K562 (cell line): ENCODE measurements around the gene CRAT. TPM values are rescaled to one million over a fixed set of nuclear protein-coding genes. Genes with fewer than 3 reads are reported as not detected.

Experiments used
- ATAC-seq: fragments of 200-7000 bp; cut with Tn5 transposase; 3 replicates; pipeline ENCODE4 v1.9.1; 2020; ENCODE audit warnings: moderate library complexity
- BruUV-seq: library from RNA; stranded (reverse); fragments of 400-500 nt; replicated peaks from 2 replicates; lab custom pipeline; 2021; lab: Mats Ljungman, UMichigan
- CTCF ChIA-PET: fragments of 300-600 bp; formaldehyde crosslinking; extraction: SDS; loops from one replicate; lab custom pipeline; 2021; ENCODE audit warnings: low intra/inter-chr PET ratio; lab: Yijun Ruan, JAX
- POLR2A ChIA-PET: fragments of 300-600, 350-650 bp; sonication (Branson Sonifier 250); formaldehyde crosslinking; extraction: SDS; loops from one replicate; lab custom pipeline; 2021; ENCODE audit warnings: antibody characterized with exemption, inconsistent platforms; lab: Yijun Ruan, JAX
- DNase-seq, 4 experiments: peaks; one replicate each; pipeline versions ENCODE4 v3.0.0 to v3.0.0-alpha.2; 2011 to 2018; ENCODE audit warnings: low spot score in 3 of 4, mixed read lengths in 3 of 4; ENCODE audit errors: extremely low read depth in 1 of 4
- FAIRE-seq: peaks from 2 replicates; lab custom pipeline; 2011; peaks lifted over from hg19 to GRCh38; lab: Jason Lieb, UNC
- H2AFZ ChIP-seq: 2 replicates; pipeline ENCODE4 v1.6.0; 2011; ENCODE audit warnings: low read depth, low read length, control low read depth, inconsistent platforms
- H3K27ac ChIP-seq: fragments of 200-600 bp; 3 replicates; pipeline ENCODE4 v1.8.0; 2011; ENCODE audit warnings: low read depth, mild to moderate bottlenecking, control low read depth, inconsistent platforms, low read length, moderate library complexity, mixed read lengths; ENCODE audit errors: extremely low read depth
- H3K27me3 ChIP-seq, 2 experiments: fragments of 300-600 bp in 1 of 2; 2 replicates in 1 of 2; 3 replicates in 1 of 2; pipeline versions ENCODE4 v1.6.0 to v1.8.0; 2011; ENCODE audit warnings: inconsistent platforms in 2 of 2, low read length in 2 of 2, mild to moderate bottlenecking in 1 of 2, mixed read lengths in 1 of 2, moderate library complexity in 1 of 2; ENCODE audit not compliant: control insufficient read depth in 2 of 2, insufficient read depth in 2 of 2
- H3K36me3 ChIP-seq: fragments of 300-600 bp; 3 replicates; pipeline ENCODE4 v1.8.0; 2011; ENCODE audit warnings: mild to moderate bottlenecking, low read length, inconsistent platforms; ENCODE audit not compliant: control insufficient read depth, insufficient read depth
- H3K4me1 ChIP-seq, 2 experiments: fragments of 200-600 bp in 1 of 2; replicated peaks in 1 of 2; 2 replicates in 1 of 2; 3 replicates in 1 of 2; pipeline versions ENCODE4 v1.5.1 to v1.8.0; 2011; ENCODE audit warnings: inconsistent platforms in 2 of 2, low read length in 2 of 2, mild to moderate bottlenecking in 1 of 2, mixed read lengths in 1 of 2, moderate library complexity in 1 of 2; ENCODE audit not compliant: control insufficient read depth in 2 of 2, insufficient read depth in 2 of 2
- H3K4me2 ChIP-seq: 2 replicates; pipeline ENCODE4 v1.6.1; 2011; ENCODE audit warnings: low read length, control low read depth, inconsistent platforms, mixed read lengths; ENCODE audit not compliant: insufficient read depth
- H3K4me3 ChIP-seq: fragments of 200-600 bp; sonication (generic), shearing (Covaris generic); 2 replicates; pipeline ENCODE4 v1.5.1; 2016; ENCODE audit warnings: control low read depth, inconsistent platforms
- H3K79me2 ChIP-seq: fragments of 200-600 bp; 3 replicates; pipeline ENCODE4 v1.8.0; 2011; ENCODE audit warnings: low read length, inconsistent platforms; ENCODE audit not compliant: control insufficient read depth, insufficient read depth
- H3K9ac ChIP-seq, 2 experiments: 2 replicates each; pipeline versions ENCODE4 v1.6.0 to v1.6.1; 2011; ENCODE audit warnings: low read depth in 2 of 2, low read length in 2 of 2, control low read depth in 1 of 2, inconsistent platforms in 1 of 2, mild to moderate bottlenecking in 1 of 2, mixed read lengths in 1 of 2; ENCODE audit not compliant: insufficient read depth in 1 of 2
- H3K9me1 ChIP-seq: one replicate; pipeline ENCODE4 v1.6.0; 2011; ENCODE audit warnings: inconsistent platforms, mild to moderate bottlenecking, low read length, moderate library complexity; ENCODE audit not compliant: control insufficient read depth, insufficient read depth
- H3K9me3 ChIP-seq: replicated peaks from 2 replicates; pipeline ENCODE4 v1.5.1; 2011; ENCODE audit warnings: low read depth, low read length, inconsistent platforms; ENCODE audit not compliant: control insufficient read depth, insufficient read depth
- H4K20me1 ChIP-seq: replicated peaks from 2 replicates; pipeline ENCODE4 v1.6.1; 2011; ENCODE audit warnings: low read length, inconsistent platforms, mixed read lengths; ENCODE audit not compliant: control insufficient read depth, insufficient read depth
- BCL6 ChIP-seq: fragments of 250-450 bp; sonication (Bioruptor Pico); IDR thresholded peaks from 2 replicates; pipeline ENCODE4 v1.4.0; 2020
- DACH1 ChIP-seq: fragments of 450-650 bp; IDR thresholded peaks from 2 replicates; pipeline ENCODE4 v1.6.1; 2018; ENCODE audit not compliant: partially characterized antibody
- JUN ChIP-seq, 2 experiments: sonication (generic) in 1 of 2; formaldehyde crosslinking in 1 of 2; IDR thresholded peaks; 2 replicates each; pipeline versions ENCODE4 v1.6.1 to v1.8.0; 2012 to 2022; ENCODE audit warnings: borderline replicate concordance in 2 of 2, mild to moderate bottlenecking in 2 of 2, improper control_type of control experiment in 1 of 2, low read depth in 1 of 2, low read length in 1 of 2, missing genetic modification reagents in 1 of 2
- MED1 ChIP-seq: sonication (generic); formaldehyde crosslinking; IDR thresholded peaks from 2 replicates; pipeline ENCODE4 v1.8.1; 2023; ENCODE audit warnings: missing genetic modification reagents, borderline replicate concordance
- NFE2 ChIP-seq: IDR thresholded peaks from 2 replicates; pipeline ENCODE4 v1.6.1; 2014; ENCODE audit warnings: antibody characterized with exemption, low read depth
- ZNF121 ChIP-seq: sonication (generic); formaldehyde crosslinking; conservative IDR thresholded peaks from 2 replicates; pipeline ENCODE4 v1.8.0; 2022; ENCODE audit warnings: missing genetic modification reagents
- ZNF253 ChIP-seq: fragments of 250-450 bp; sonication (Bioruptor Pico); conservative IDR thresholded peaks from 2 replicates; pipeline ENCODE4 v1.6.1; 2021; ENCODE audit warnings: mild to moderate bottlenecking
- WGBS: fragments of 100-300 bp; shearing (Covaris generic); methylation state at CpG from one replicate; pipeline ENCODE4 v1.1.6; 2016; ENCODE audit warnings: low coverage, mixed read lengths; ENCODE audit not compliant: insufficient coverage; ENCODE audit errors: missing lambda C conversion rate; 5-methylcytosine and 5-hydroxymethylcytosine counted together
- in situ Hi-C: fragments of 300-500 bp; cut with MboI; formaldehyde crosslinking; loops from 4 replicates; pipeline ENCODE4 v1.15.0; 2018; ENCODE audit warnings: inconsistent platforms, mixed read lengths
- intact Hi-C: fragments of 100-400 bp; cut with micrococcal nuclease; formaldehyde crosslinking; loops from 2 replicates; pipeline ENCODE4 v1.14.2; 2022
- polyA plus RNA-seq, 8 experiments: library from polyadenylated mRNA; depleted of rRNA in 4 of 8; stranded (reverse) in 5 of 8; unstranded in 3 of 8; fragments of >200 nt; fragmentation: Nextera tagmentation in 2 of 8; fragmentation: Illumina TruSeq in 1 of 8; extraction: Ambion mirVana in 2 of 8; extraction: Trizol in 1 of 8; gene quantifications; 2 replicates each; pipeline versions ENCODE4 v1.2.1 to v1.2.3, GENCODE V29; 2011 to 2014; ENCODE audit warnings: inconsistent platforms in 1 of 8, missing spikeins in 1 of 8
- total RNA-seq, 7 experiments: library from RNA; depleted of rRNA in 6 of 7; stranded (reverse); fragments of >200 nt in 6 of 7; fragmentation: Illumina TruSeq in 2 of 7; extraction: Trizol in 2 of 7; gene quantifications; 2 replicates each; pipeline versions ENCODE4 v1.2.1 to v1.2.3, GENCODE V29; 2011 to 2021; ENCODE audit warnings: low replicate concordance in 1 of 7
- TF ChIP-seq, protein P1 (sequence below): sonication (generic); formaldehyde crosslinking; IDR thresholded peaks from 2 replicates; pipeline ENCODE4 v1.9.0; 2022; ENCODE audit warnings: mild to moderate bottlenecking, missing genetic modification reagents

CRAT gene
- total and polyA plus RNA-seq, 9 of the 15 experiments (the other 6 are each of a cell fraction or from before 2014, with no cell fraction given): 0.20 to 13.8 (median 5.4) TPM

DNA sequence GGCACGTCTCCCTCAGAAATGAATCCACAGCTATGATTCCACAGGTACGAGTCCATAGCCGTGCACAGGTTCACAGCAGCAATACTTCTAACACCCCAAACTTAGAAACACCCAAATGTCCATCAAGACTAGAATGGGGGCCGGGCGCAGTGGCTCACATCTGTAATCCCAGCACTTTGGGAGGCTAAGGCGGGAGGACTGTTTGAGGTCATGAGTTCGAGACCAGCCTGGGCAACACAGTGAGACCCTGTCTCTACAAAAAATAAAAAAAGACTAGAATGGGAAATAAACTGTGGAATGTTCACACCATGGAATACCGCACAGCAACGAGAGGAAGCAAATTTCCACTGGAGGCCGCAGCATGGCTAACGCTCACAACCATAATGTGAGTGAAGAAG lies 34.0 kb downstream of the CRAT start:
- Histone ChIP-seq H4K20me1 (no peaks in the 10 kb centered on the region; the same call in 1 of the 2 replicates), H2AFZ (no peak overlapping the region), H3K27ac (no peak overlapping the region), H3K27me3 (no peaks in the 10 kb centered on the region), H3K9me3 (no peaks in the 10 kb centered on the region), H3K4me3 (no peak overlapping the region), H3K36me3 (peaks cover 5% of the 10 kb centered on the region; the same call in 1 of the 3 replicates), H3K9ac (peak overlapping the region in 1 of 2 experiments; percentile 60; a peak in 1 of 4 replicates), H3K4me2 (no peak overlapping the region), H3K9me1 (no peaks in the 10 kb centered on the region), H3K79me2 (peaks cover 19% of the 10 kb centered on the region), H3K4me1 (peaks cover 7 to 40% of the 10 kb centered on the region in 2 experiments; a peak in 4 of 5 replicates)
- DNase-seq: no peak
- ATAC-seq: no peak
- ChIA-PET CTCF (no interaction called here), POLR2A (interaction anchor here (0.6 to 0.7 kb wide), 2 partner anchors 9 to 959 kb away, joined by 3 read pairs; no protein-coding TSS in a partner anchor)
- in situ Hi-C loops: no loop called here
- BruUV-seq: no TSS peak
- intact Hi-C loops: no loop called here
- 93% methylated on average over 11 of the region's 11 CpGs for WGBS
- no peak for FAIRE-seq
- TF ChIP-seq ZNF253: no peak
- TF ChIP-seq DACH1: no peak
- peak; percentile 82 for TF ChIP-seq ZNF121
- TF ChIP-seq BCL6: no peak
- no peak for TF ChIP-seq NFE2

DNA sequence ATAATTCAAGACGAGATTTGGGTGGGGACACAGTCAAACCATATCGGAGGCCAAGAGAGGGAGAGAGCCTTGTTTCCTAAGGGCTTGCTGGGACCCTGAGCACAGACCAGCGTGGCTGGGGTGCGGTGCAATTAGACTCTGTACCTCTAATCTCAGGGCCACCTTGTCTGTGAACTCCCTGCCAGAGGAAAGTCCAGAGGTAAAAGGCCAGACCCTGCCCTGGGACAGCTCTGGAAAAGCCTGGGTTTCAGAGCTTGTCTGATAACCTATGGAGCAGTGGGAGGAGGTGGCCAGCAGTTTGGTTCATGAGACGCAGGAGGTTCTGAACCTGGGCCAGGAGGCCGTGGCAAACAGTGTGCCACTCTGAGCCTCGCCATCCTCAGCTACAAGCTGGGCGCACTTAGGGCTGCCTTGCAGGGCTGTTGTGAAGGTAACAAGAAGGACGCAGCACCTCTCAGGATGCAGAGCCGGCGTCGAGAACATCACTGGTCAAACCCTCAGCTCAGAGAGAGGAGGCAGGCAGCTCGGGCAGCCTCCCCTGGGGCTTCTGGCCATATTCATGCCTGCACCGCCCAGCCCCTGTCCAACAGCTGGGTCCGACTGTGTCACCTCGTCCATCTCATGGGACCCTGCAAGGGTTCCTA lies 34.5 kb downstream of the CRAT start:
- no TSS peak for BruUV-seq
- Histone ChIP-seq H3K4me2 (no peak overlapping the region), H3K4me1 (peaks cover 12 to 45% of the 10 kb centered on the region in 2 experiments; a peak in 4 of 5 replicates), H2AFZ (no peak overlapping the region), H3K27me3 (no peaks in the 10 kb centered on the region), H4K20me1 (no peaks in the 10 kb centered on the region), H3K9me1 (no peaks in the 10 kb centered on the region), H3K36me3 (peaks cover 10% of the 10 kb centered on the region; the same call in 2 of the 3 replicates), H3K9ac (peak overlapping the region in 1 of 2 experiments; percentile 23; a peak in 2 of 4 replicates), H3K9me3 (no peaks in the 10 kb centered on the region), H3K4me3 (no peak overlapping the region), H3K27ac (no peak overlapping the region), H3K79me2 (peaks cover 15% of the 10 kb centered on the region; the same call in 2 of the 3 replicates)
- TF ChIP-seq JUN (IDR thresholded peaks at IDR 0.05; ENCODE audit: borderline replicate concordance, low read depth, low read length): no peak
- 0 out of 2 replicates have a peak, but pooled peaks have one; percentile 32 for TF ChIP-seq JUN (CRISPR knock-in tag; IDR thresholded peaks at IDR 0.05; ENCODE audit: borderline replicate concordance)
- TF ChIP-seq MED1 (CRISPR knock-in tag): no peak
- TF ChIP-seq, protein P1, sequence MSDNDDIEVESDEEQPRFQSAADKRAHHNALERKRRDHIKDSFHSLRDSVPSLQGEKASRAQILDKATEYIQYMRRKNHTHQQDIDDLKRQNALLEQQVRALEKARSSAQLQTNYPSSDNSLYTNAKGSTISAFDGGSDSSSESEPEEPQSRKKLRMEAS (CRISPR knock-in tag): 0 out of 2 replicates have a peak, but pooled peaks have one; percentile 13
- in situ Hi-C loops (no loop called here), intact Hi-C loops (no loop called here)
- 79% methylated on average over 15 of the region's 16 CpGs for WGBS
- DNase-seq (no peak), ATAC-seq (no peak), FAIRE-seq (no peak)
- ChIA-PET POLR2A (interaction anchor here (0.6 to 0.7 kb wide), 2 partner anchors 8 to 958 kb away, joined by 3 read pairs; no protein-coding TSS in a partner anchor), CTCF (no interaction called here)
